Subcutaneous abdominal adipose tissue (tissue), 5 donors: ENCODE data around the gene DSG4.
"Not testable (repeated sequence)": the region's sequence is repeated elsewhere in the genome, so short reads cannot be mapped to it uniquely, and the experiment has no call there.

Source experiments
- H3K27ac ChIP-seq: one replicate; pipeline ENCODE4 v1.7.0; 2013; ENCODE audit warnings: low read depth, mild to moderate bottlenecking, inconsistent platforms, low read length, moderate library complexity
- H3K27me3 ChIP-seq, 5 donors: one replicate each; pipeline ENCODE4 v1.7.0; 2013; ENCODE audit warnings: low read length in 5 of 5, inconsistent platforms in 1 of 5; ENCODE audit not compliant: control insufficient read depth in 5 of 5, insufficient read depth in 4 of 5
- H3K36me3 ChIP-seq, 5 donors: one replicate each; pipeline ENCODE4 v1.7.0; 2013; ENCODE audit warnings: low read length in 5 of 5; ENCODE audit not compliant: control insufficient read depth in 5 of 5, insufficient read depth in 5 of 5
- H3K4me1 ChIP-seq, 5 donors: one replicate each; pipeline ENCODE4 v1.7.0; 2013; ENCODE audit warnings: low read length in 5 of 5, mild to moderate bottlenecking in 3 of 5, moderate library complexity in 1 of 5; ENCODE audit not compliant: control insufficient read depth in 5 of 5, insufficient read depth in 5 of 5
- H3K4me3 ChIP-seq, 5 donors: one replicate each; pipeline ENCODE4 v1.7.0; 2013; ENCODE audit warnings: low read length in 5 of 5, low read depth in 1 of 5
- H3K9ac ChIP-seq, 5 donors: one replicate each; pipeline ENCODE4 v1.7.0; 2013; ENCODE audit warnings: low read length in 5 of 5, mild to moderate bottlenecking in 4 of 5, moderate library complexity in 3 of 5
- H3K9me3 ChIP-seq, 5 donors: one replicate each; pipeline ENCODE4 v1.7.0; 2013; ENCODE audit warnings: low read length in 5 of 5; ENCODE audit not compliant: control insufficient read depth in 5 of 5
- donor health status: healthy.
- donor health status: healthy.
- donor health status: healthy.
- donor health status: healthy.
- donor health status: healthy.

Gene DSG4, protein sequence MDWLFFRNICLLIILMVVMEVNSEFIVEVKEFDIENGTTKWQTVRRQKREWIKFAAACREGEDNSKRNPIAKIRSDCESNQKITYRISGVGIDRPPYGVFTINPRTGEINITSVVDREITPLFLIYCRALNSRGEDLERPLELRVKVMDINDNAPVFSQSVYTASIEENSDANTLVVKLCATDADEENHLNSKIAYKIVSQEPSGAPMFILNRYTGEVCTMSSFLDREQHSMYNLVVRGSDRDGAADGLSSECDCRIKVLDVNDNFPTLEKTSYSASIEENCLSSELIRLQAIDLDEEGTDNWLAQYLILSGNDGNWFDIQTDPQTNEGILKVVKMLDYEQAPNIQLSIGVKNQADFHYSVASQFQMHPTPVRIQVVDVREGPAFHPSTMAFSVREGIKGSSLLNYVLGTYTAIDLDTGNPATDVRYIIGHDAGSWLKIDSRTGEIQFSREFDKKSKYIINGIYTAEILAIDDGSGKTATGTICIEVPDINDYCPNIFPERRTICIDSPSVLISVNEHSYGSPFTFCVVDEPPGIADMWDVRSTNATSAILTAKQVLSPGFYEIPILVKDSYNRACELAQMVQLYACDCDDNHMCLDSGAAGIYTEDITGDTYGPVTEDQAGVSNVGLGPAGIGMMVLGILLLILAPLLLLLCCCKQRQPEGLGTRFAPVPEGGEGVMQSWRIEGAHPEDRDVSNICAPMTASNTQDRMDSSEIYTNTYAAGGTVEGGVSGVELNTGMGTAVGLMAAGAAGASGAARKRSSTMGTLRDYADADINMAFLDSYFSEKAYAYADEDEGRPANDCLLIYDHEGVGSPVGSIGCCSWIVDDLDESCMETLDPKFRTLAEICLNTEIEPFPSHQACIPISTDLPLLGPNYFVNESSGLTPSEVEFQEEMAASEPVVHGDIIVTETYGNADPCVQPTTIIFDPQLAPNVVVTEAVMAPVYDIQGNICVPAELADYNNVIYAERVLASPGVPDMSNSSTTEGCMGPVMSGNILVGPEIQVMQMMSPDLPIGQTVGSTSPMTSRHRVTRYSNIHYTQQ

DNA sequence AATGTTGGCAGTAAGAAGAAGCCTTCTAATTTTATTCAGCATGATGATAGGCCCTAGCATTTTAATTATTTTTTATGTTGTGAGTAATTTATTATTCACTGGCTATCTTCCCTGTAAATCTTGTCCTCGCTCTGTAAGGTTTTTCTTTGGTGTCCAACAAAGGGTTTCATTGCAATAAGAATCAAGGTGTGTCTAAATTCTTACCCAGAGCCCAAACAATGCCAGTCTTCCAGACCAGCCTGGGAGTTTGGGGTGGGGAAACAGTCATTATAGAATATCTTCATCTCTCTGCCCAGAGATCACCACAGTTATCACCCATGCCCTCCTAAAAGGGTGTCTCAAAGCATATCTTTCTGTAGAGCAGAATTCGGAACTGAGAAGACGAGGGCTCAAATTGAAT, at the start of gene DSG4:
Gene DSG4 (plus strand): TSS at position 301 of the 400 bp plus-strand sequence. CDS start 135 bp downstream, outside the sequence.
- Histone ChIP-seq H3K36me3 (no peaks in the 10 kb centered on the region), H3K27ac (no peak within 1 kb of the TSS), H3K9ac (no peak within 1 kb of the TSS), H3K27me3 (no peaks in the 10 kb centered on the region), H3K4me3 (no peak within 1 kb of the TSS), H3K4me1 (no peaks in the 10 kb centered on the region), H3K9me3 (no peaks in the 10 kb centered on the region)

DNA sequence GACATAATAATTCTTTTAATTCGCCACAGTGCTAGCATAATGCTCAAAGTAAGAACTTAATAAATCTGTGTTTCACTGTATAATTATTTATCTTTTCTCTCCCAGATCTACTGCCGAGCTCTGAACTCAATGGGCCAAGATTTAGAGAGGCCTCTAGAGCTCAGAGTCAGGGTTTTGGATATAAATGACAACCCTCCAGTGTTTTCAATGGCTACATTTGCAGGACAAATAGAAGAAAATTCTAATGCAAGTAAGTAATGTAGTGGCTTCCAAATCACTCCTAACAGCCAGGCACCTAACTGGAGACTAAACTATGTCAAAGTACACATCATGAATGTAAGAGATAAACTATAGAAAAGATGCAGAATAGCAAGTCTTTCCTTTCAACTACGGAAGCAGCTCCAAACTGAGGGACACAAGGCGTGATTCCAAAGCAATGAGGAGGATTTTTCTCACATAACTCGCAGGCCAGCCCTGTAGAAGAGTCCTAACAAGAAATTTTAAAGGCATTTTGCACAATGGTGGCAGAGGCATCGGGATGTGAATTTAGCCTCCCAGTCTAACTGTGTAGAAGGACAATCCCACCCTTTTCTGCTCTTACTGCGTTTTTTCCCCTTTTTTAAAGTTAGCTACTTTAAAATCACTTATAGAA, 46.7 kb upstream of the DSG4 start:
- Histone ChIP-seq H3K4me1 (peaks cover 0 to 5% (median under 1%) of the 10 kb centered on the region in 5 donors), H3K4me3 (no peak overlapping the region), H3K9ac (no peak overlapping the region), H3K9me3 (no peaks in the 10 kb centered on the region), H3K27me3 (no peaks in the 10 kb centered on the region), H3K36me3 (no peaks in the 10 kb centered on the region), H3K27ac (no peak overlapping the region)

DNA sequence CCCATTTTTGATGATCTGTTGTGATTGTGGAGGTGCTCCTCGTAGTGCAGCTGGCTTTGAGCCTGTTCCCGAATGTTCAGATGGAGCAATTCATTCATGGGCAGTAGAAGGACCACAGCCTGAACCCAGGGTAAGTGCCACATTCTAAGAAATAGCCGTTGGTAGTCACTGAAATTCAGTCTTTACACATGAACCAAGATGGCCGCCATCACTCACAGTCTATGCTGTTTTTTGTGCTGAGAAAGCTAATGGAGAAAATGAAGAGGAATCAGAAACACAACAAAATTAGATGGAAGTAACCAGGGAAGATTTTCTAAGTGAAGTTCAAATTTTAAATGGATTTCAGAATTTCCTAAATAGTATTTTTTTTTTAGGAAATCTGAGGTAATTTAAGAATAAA, 33.1 kb upstream of the DSG4 start:
- Histone ChIP-seq H3K4me1 (no peaks in the 10 kb centered on the region), H3K36me3 (no peaks in the 10 kb centered on the region), H3K9ac (no peak overlapping the region), H3K9me3 (no peaks in the 10 kb centered on the region), H3K27me3 (no peaks in the 10 kb centered on the region), H3K27ac (no peak overlapping the region), H3K4me3 (no peak overlapping the region)

DNA sequence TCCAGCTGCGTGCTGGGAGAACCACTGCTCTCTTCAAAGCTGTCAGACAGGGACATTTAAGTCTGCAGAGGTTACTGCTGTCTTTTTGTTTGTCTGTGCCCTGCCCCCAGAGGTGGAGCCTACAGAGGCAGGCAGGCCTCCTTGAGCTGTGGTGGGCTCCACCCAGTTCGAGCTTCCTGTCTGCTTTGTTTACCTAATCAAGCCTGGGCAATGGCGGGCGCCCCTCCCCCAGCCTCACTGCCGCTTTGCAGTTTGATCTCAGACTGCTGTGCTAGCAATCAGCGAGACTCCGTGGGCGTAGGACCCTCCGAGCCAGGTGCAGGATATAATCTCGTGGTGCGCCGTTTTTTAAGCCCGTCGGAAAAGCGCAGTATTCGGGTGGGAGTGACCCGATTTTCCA, 23.2 kb upstream of the DSG4 start:
- not testable (repeated sequence) for H3K4me3 ChIP-seq, H3K27ac ChIP-seq, H3K9me3 ChIP-seq, H3K4me1 ChIP-seq, H3K9ac ChIP-seq, H3K36me3 ChIP-seq, H3K27me3 ChIP-seq

DNA sequence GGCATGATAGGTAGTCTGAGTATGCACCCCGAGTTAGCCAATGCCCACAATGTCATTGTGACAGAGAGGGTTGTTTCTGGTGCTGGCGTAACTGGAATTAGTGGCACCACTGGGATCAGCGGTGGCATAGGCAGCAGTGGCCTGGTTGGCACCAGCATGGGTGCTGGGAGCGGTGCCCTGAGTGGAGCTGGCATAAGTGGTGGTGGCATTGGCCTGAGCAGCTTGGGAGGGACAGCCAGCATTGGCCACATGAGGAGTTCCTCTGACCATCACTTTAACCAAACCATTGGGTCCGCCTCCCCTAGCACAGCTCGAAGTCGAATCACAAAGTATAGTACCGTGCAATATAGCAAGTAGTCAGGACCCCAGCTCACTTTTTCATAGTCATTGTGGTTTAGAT, 21.6 kb upstream of the DSG4 start:
- H3K36me3 ChIP-seq = no peaks in the 10 kb centered on the region
- no peaks in the 10 kb centered on the region for H3K27me3 ChIP-seq
- no peaks in the 10 kb centered on the region for H3K4me1 ChIP-seq
- peaks cover 0 to 3% (median 2%) of the 10 kb centered on the region in 5 donors for H3K9me3 ChIP-seq
- no peak overlapping the region for H3K9ac ChIP-seq
- H3K4me3 ChIP-seq = no peak overlapping the region
- no peak overlapping the region for H3K27ac ChIP-seq

DNA sequence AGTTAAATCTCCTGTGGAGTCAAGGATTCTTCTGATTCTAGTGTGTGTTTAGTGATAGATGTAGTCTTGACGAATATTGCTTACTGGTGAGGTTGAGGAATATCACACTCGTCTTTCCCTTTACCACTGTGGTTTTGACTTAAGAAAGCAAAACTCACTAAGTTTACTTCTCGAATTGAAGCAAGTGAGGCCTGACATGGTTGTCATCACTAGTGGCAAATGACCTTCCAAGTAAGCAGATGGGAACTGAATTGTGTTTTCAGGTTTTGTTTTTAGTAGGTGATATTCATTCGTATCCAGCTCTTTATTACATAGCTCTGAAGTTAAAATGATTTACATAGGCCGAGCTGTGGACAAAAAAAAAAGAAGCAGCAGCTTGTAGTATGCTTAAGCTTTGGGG, 20.6 kb upstream of the DSG4 start:
- Histone ChIP-seq H3K27ac (no peak overlapping the region), H3K36me3 (no peaks in the 10 kb centered on the region), H3K4me1 (no peaks in the 10 kb centered on the region), H3K9ac (no peak overlapping the region), H3K27me3 (no peaks in the 10 kb centered on the region), H3K9me3 (peaks cover 0 to 3% (median 2%) of the 10 kb centered on the region in 5 donors), H3K4me3 (no peak overlapping the region)

DNA sequence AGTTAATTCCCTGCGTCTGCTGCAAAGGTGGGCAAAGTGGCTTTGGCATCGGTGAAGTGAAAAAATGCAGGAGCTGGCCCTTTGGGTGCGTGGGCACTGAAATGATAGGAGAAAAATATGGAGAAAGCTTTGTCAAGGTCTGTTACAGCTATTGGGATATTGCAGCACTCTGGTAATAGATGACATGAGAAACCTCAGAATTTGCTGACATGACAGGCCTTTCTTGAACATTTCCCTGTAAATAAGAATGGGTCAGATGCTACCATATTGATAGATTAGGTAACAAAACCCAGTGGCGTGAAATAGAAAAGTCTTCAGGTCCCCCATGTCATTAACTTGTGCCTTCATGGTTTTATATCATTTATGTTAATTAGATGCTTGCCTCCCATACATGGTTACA, 12.4 kb upstream of the DSG4 start:
- Histone ChIP-seq H3K4me3 (no peak overlapping the region), H3K4me1 (no peaks in the 10 kb centered on the region), H3K36me3 (no peaks in the 10 kb centered on the region), H3K9ac (no peak overlapping the region), H3K27me3 (no peaks in the 10 kb centered on the region), H3K9me3 (no peaks in the 10 kb centered on the region), H3K27ac (no peak overlapping the region)

DNA sequence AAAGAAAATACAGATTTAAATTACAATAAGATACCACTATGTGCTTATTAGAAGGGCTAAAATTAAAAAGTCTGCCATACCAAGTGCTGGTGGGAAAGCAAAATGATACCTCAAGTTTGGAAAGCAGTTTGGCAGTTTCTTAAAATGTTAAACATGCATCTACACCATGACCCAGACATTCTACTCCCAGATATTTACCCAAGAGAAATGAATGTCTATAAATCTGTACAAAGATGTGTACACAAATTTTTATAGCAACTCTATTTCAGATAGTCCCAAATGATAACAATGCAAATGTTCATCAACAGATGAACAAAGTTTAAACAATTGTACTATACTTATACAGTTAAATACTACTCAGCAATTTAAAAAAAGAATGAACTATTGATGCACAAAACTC, 7.1 kb upstream of the DSG4 start:
- Histone ChIP-seq H3K4me3 (no peak overlapping the region), H3K9me3 (no peaks in the 10 kb centered on the region), H3K9ac (no peak overlapping the region), H3K36me3 (no peaks in the 10 kb centered on the region), H3K27ac (no peak overlapping the region), H3K27me3 (no peaks in the 10 kb centered on the region), H3K4me1 (no peaks in the 10 kb centered on the region)

DNA sequence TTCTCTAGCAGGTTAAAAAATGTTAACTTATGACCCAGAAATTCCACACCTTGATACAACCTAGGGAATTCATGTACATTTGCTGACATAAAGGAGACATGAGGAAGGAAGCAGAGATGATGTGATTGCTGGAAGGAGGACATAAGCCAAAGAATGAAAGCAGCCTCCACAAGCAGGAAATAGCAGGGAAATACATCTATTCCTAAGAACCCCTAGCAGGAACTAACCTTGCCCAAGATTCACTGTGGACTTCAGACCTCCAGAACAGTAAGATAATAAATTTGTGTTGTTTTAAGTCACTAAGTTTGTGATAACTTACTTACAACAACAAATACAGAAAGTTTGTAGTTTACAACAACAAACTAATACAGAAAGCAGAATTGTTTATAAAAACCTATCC, 4.6 kb upstream of the DSG4 start:
- Histone ChIP-seq H3K9me3 (no peaks in the 10 kb centered on the region), H3K4me3 (no peak overlapping the region)

More for the DNA sequence above, 4.6 kb upstream of the DSG4 start:
- Histone ChIP-seq H3K36me3 (no peaks in the 10 kb centered on the region), H3K27me3 (no peaks in the 10 kb centered on the region), H3K4me1 (no peaks in the 10 kb centered on the region), H3K9ac (no peak overlapping the region), H3K27ac (no peak overlapping the region)
